Coronary artery (tissue), 2 donors: Measurements from ENCODE around the gene GJB1.
"Not testable (repeated sequence)": the region's sequence is repeated elsewhere in the genome, so short reads cannot be mapped to it uniquely, and the experiment has no call there.

ENCODE experiments used
- DNase-seq: peaks from one replicate; pipeline ENCODE4 v3.0.0-alpha.2; 2017; ENCODE audit warnings: low spot score
- H3K27ac ChIP-seq, 2 donors: fragments of 200-600 bp; sonication (generic); one replicate each; pipeline ENCODE4 v1.5.1; 2016 to 2019
- H3K4me3 ChIP-seq: fragments of 200-600 bp; sonication (generic); 2 replicates; pipeline ENCODE4 v1.5.1; 2016; ENCODE audit warnings: mild to moderate bottlenecking, moderate library complexity
- CTCF ChIP-seq: fragments of 200-600 bp; sonication (generic); IDR thresholded peaks from one replicate; pipeline ENCODE4 v1.5.1; 2019; ENCODE audit warnings: antibody characterized with exemption

GJB1 gene

DNA sequence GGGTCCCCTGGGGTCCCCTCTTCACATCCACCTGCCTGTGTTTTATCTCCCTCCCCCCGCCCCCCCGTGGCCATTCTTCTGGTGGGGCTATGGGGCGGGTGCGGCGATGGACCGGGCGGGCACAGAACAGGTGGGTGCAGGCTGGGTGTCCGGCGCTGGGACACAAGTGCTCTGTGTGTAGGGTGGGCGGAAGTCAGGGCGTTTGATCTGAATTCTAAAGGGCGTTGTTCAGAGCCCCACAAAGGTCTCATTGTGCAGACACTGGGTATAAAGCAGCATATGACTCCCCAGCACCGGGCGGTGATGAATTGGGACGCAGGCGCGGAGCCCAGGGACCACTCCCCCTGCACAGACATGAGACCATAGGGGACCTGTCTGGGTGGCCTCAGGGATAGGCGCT lies at the start of gene GJB1:
TSS of gene GJB1 (plus strand) at position 296 of the 400 bp plus-strand sequence. CDS start 484 bp downstream, outside the sequence.
- DNase-seq: no peak
- no peak within 1 kb of the TSS for H3K4me3 ChIP-seq
- no peak within 1 kb of the TSS for H3K27ac ChIP-seq
- no peak for TF ChIP-seq CTCF

DNA sequence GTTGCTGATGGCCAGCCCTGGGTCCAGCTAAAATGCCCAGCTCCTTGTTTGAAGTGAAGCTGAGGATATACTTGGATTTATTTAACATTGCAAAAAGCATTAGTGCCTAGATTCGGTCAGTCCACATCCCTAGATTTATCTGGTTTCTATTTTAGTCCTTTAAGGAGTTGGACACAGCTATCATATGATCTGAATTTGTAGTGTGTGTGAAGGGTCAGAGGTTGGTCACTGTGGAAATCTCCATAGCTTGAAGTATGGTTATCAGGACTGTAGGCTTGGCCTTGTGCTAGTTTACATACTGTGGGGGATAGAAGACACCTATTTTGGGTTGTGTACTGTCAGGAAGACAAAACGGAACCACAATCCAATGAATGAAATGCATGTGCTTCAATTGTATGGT lies 49.6 kb upstream of the GJB1 start:
- Histone ChIP-seq H3K4me3 (no peak overlapping the region), H3K27ac (no peak overlapping the region)
- no peak for TF ChIP-seq CTCF
- no peak for DNase-seq

GRCh38 chrX:71174795-71175194 lies 48.2 kb upstream of the GJB1 start:
- H3K4me3 ChIP-seq: no peak overlapping the region
- no peak for TF ChIP-seq CTCF
- no peak for DNase-seq
- no peak overlapping the region for H3K27ac ChIP-seq

GRCh38 chrX:71175531-71175930 lies 47.5 kb upstream of the GJB1 start:
- no peak for DNase-seq
- no peak for TF ChIP-seq CTCF

DNA sequence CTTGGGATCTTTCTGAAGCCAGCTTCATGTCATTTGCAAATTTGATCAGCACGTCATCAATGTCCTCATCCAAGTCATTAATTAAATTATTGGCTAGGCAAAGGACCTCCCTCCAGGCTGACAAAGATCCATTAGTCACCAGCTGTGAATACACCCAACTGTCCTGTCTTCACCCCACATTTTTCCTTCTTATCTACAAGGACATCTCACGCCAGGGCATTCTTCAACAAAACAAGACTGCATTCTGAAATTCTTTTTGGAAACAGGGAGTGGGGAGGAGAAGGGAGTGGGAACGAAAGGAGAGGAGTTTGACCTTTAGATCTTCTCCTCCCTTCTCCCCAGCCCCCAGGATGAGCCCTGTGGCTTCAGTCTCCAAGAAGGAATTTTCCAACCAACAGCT lies 45.7 kb upstream of the GJB1 start:
- TF ChIP-seq CTCF: no peak
- Histone ChIP-seq H3K27ac (no peak overlapping the region), H3K4me3 (no peak overlapping the region)
- DNase-seq: no peak

More at GRCh38 chrX:71175531-71175930, 47.5 kb upstream of the GJB1 start:
- Histone ChIP-seq H3K4me3 (no peak overlapping the region), H3K27ac (no peak overlapping the region)

DNA sequence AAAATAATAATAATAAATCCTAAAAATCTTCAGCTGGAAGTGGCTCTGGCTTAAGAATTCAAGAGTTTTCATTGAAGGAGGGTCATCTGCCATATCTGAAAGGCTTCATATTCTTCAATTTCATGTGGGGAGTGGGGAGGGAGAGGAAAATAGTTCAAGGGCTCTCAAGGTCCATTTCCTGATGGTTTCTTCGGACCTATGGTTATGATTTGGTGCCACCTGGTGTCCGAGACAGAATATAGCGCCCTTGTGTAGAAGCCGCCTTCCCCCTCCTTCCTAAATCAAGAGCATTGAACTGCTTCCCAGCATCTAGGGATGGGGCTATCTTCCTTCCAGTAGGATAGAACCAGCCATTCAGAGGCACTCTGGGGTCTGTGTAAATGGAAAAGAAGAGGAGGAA lies 44.1 kb upstream of the GJB1 start:
- TF ChIP-seq CTCF: peak; percentile 42
- Histone ChIP-seq H3K27ac (no peak overlapping the region), H3K4me3 (no peak overlapping the region)
- no peak for DNase-seq

- DNase-seq, H3K4me3 ChIP-seq, H3K27ac ChIP-seq: not testable (repeated sequence)
These were observed 42.3 kb upstream of the GJB1 start for GRCh38 chrX:71180579-71181265.
